Stimulated activated CD8-positive, alpha-beta memory T cell treated with anti-CD3 and anti-CD28 coated beads, Interleukin-7, amount 100 ng/mL, for 1 hour (primary cell): Measurements from ENCODE around the gene VSIG10L.

Experiments
- DNase-seq, 2 donors: peaks; one replicate each; pipeline ENCODE4 v3.0.0-alpha.2; 2020; ENCODE audit warnings: low read depth in 2 of 2

The VSIG10L gene

DNA sequence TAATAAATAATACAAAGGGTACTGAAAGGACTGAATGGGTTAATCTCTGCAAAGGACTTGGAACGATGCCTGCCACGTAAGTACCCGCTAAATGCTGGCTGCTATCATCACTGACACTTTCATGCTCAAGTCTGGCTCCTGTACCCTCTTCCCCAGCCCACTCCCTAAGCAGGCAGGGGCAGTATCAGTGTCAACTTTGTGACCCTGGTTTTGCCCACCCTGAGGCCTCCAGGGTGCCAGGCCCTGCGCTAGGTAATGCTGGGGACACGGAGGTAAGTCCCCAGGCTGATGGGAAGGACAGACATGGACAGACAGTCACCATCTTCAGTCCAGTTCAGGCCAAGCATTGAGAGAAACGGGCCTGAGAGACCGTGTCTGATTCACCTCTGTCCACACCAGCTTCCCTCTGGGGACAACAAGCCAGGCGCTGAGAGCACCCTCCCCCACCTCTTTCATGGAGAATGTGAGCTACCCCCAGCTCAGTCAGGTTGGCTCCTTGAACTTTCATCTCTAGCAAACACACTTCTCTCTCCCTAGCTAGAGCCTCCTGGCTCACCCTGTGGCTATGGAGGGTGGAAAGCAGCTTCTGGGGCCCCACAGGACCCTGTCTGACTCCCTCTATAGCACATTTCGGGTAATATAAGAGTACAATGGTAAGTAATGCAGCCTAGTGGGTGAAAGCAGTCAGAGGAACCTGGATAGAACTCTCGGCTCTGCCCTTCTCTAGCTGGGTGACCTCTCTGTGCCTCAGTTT is 23.4 kb upstream of the VSIG10L start:
- DNase-seq: no peak

DNA sequence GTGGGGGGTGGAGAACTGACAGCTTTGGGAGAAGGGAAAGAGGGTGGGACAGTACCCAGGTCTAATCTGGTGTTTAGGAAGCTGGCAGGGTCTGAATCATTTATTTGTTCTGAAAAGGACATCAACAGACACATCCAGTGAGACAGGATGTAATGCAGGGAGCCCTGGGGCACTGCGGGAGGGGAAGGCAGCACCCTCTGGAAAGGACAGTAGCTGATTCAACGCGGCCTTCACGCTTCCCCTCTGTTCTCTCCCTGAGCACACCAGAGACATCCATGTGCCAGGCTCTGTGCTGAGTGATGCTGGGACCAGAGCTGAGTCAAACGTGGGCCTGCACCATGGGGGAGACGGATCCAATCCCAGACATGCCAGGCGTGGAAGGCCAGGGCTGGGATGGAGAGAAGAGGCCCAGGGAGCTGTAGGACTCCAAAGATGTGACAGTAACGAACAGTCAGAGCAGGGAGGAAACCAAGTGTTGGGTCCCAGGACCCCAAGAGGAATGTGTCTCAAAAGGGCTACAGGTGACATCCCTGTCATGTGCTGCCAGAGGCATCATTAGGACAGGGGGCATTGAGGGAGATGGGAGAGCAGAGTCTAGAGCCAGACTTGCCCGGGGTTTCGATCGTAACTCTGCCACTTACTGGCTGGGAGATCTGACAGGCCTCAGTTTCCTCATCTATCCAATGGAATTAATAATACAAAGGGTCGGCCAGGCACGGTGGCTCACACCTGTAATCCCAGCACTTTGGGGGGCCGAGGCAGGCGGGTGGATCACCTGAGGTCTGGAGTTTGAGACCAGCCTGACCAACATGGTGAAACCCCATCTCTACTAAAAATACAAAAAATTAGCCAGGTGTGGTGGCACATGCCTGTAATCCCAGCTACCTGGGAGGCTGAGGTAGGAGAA is 22.5 kb upstream of the VSIG10L start:
- no peak for DNase-seq

DNA sequence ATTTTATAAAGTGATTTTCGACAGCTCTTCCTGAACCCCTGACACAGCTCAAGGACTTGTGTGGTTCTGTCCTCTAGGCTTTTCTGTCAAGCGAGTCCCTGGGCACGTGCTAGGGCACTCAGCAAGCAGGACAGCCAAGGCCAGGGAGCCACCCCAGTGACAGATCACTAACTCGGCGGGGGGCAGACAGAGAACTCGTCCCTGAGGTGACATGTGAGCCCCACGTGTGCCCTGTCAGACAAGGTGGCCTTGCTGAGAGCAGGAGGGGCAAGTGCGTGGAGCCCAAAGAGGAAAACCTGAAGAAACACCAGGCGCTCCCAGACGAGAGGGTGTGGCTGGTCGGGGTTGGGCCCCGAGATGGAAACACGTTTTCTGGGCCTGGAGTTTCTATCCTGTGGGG is 19.3 kb upstream of the VSIG10L start:
- DNase-seq: no peak

DNA sequence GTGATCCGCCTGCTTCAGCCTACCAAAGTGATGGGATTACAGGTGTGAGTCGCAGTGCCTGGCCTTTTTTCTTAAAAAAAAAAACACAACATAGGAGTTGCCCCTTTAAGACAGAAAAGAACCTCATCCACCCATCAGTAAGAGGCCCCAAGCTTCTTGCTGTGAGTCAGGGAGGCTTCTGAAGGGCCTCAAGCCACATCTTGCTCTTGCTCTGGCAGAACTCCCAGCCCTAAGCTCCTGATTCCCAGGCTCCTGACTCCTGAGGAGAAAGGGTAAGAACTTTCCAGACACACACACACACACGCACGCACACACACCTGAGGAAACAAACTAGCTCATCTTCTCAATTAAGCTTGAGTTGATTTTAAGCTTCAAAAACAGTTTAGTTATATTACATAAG is 17.4 kb upstream of the VSIG10L start:
- DNase-seq: no peak

DNA sequence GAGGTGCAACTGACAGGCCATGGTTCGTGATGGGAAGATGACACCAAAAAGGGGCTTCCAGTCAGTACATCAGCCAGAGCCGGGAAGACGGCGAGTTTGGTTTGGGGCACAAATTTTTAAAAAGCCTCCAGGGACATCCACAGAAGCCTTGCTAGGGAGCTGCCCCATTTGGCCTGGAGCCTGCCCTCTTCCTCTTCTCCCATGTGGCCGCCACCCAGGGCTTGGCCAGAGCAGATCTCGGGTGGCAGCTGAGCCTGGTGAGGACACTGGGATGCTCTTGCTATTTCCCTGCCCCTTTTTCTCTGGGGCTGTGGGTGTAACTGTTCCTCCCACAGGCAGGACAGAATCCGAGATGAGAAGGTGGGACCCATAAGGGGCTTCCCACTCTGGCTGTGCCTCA is 16.0 kb upstream of the VSIG10L start:
- DNase-seq: no peak

DNA sequence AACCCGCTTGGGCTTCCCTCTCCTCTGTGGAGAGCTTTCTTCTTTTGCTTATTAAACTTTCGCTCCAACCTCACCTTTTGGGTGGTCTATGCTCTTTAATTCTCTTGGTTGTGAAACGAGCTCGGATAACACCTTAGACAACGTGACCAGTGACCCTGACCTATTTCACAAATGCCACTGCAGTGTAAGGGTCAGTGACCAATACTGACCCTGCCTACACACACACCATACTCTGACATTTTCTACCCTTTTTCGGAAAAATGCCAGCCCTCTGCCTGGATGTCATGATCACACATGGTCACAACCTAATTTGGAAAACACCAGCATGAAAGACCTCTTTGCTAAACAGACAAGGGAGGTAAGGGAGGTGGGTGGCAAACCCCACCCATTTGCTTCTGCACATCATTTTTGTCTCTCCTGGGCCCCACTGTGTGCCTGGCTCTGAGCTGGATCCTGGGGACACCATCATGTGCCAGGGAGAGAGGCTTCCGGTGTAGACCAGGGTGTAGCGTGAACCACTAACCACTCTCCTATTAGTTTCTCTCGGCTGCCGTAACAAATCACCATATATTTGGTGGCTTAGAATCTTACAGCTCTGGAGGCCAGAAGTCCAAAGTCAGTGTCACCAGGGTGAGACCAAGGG is 14.3 kb upstream of the VSIG10L start:
- DNase-seq: no peak

DNA sequence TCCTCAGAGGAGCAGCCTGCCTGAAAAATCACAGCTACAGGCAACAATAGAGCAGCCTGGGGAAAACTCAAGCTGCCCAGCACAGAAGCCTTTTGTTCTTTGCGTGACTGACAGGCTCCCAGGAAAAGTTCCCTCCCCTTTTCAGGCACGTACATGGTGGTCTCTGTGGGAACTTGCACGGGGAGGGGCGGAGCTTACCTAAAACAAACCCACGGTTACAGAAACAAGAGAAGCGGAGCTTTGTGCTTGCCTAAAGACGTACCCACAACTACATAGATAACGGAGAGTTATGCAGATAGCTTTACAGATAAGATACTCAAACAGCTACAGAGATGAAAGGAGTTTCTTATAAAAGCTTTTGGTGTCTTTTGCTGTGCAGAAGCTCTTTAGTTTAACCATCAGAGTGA is 12.8 kb upstream of the VSIG10L start:
- no peak for DNase-seq

DNA sequence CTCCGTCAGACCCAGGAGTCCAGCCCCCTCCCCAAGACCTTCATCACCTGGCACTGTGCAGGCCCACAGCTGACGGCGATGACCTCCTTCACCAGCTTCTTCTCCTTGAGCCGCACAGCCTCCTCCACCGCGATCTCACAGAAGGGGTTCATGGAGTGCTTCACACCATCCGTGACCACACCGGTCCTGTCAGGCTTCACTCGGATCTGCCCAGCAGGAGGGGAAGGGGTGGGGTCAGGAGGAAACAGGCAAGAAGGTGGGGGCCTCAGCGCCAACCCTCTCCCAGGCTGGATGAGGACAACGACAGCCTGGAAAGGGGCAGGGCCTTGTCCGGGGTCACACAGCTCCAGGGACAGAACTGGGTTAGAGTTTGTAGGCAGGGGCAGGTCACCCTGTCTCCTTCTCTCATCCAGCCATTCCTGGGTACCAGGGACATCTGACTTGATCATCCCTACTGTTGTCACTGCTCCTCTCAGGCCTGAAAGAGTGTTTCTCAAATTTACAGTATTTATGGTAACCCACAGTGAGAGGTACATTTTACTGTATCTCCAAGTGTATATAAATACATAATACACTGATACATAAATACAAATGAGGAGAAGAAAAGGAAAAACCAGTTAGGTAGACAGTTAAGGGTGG is 12.3 kb upstream of the VSIG10L start:
- DNase-seq: no peak

DNA sequence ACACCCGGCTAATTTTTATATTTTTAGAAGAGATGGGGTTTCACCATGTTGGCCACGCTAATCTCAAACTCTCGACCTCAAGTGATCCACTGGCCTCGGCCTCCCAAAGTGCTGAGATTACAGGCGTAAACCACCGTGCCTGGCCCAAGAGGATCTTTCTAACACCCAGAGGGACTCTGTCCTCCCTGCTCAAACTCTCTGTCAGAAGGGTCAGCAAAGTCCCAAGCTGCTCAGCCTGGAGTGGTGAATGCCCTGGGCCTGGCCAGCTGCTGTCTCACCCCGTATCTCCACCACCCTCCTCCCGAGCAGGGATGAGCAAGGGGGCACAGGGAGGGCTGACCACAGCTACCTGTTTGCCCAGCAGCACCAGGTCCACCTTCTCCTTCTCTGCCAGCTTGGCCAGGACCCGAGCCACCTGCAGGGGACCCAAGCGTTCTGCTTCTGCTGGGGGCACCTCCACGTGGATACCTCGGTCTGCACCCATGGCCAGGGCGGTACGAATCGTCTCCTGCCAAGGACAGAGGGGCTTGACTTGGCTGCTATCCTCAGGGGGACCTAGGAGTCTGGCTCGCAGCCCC is 10.9 kb upstream of the VSIG10L start:
- no peak for DNase-seq

DNA sequence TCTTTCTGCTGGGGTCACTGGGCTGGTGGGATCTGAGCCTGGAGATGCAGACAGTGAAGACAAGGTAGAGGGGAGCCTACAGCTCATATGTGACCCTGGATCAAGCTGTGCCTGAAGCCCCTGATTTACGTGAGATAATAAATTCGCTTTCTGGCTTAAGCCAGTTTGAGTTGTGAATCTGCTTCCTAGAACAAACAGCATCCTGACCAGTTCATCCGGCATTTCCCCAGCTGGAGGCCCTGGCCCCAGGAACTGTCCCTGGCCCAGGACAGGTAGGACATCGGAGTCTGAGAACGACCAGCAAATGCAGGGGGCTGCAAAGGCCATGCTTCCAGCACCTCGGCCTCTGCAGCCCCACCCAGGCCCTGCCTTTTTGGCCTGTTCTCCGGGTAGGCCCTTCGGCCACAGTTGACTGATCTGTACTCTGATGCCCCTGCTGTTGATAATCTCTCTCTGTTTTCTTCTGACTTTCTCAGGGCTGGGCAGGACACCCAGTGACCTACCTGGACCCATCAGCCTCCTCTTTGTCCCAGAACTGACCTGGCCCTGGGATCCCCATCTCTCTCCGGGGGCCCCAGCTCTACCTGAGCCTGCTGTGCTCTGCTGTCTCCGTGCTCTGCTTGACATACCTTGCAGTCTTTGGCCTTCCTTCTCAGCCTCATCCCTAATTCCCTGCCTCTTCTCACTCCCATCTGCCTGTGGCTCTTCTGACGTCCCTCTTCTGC is 9.5 kb upstream of the VSIG10L start:
- no peak for DNase-seq

DNA sequence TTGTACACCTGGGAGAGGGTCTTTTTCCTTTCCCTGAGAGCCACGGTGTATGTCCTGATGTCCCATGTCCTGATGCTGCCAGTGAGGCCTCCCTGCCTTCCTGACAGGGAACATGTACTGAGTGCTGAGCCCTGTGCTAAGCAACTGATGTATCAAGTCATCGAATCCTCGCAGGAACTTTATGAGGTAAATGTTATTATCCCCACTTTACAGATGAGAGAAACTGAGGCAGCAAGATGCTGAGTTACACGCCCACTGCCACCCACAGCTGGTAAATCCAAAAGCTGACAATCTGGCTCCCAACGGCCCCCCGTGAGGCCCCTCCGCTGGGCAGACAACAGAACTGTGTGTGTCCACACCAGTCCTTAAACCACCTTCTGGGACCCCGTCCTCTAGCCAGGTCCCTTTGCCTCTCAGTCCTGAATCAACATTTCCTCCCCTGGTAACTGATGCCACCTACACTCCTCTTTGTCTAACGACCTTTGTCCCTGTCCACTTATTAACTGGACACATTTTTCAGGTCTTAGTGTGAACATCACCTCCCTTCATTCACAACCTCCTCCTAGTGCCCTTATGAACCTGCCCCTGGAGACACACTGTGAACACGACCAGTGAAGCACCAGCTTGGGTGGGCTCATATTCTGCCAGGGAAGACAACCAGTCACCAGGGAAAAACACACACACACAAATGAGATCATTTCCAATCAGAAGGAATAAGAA is 5.4 kb upstream of the VSIG10L start:
- no peak for DNase-seq

DNA sequence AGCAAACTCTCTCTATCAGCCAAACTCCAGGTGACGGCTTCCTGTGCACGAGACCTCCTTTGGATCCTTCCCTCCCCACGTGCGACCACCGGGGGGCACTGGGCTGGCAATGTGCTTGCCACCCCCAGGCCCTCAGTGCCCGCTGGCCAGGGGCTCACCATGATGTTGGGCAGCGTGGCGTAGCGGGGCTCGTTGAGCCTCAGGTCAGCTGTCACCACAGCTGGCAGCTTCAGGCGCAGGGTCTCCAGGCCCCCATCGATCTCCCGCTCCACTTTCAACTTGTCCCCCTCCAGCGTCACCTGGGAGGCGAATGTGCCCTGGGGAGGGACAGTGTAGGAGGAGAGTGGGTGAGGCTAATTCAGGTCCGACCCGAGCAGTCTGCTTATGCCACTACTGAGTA is 4.8 kb upstream of the VSIG10L start:
- DNase-seq: no peak

DNA sequence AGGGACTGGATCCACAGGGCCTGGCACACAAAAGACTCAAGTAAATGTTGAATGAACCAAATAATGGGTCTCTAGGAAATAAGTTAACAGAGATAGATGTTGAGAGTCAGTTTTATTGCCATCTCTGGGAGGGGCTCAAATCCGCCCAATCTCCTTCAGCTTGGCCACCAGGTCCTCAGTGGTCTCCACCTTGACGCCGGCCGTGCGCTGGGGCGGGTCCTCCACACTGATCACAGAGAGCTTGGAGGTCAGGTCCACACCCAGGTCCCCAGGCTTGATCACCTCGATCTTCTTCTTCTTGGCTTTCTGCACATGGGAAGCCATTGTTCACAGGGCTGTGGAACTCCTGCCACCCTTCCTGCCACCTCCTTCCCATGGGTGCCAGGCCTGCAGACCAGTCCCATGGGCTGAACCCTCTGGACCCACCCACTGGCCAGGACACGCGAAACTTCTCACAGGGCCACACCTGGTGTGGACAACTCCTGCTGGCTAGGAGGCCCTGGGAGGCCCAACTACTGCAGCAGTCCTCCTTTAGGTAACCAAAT is 3.2 kb upstream of the VSIG10L start:
- DNase-seq: no peak

DNA sequence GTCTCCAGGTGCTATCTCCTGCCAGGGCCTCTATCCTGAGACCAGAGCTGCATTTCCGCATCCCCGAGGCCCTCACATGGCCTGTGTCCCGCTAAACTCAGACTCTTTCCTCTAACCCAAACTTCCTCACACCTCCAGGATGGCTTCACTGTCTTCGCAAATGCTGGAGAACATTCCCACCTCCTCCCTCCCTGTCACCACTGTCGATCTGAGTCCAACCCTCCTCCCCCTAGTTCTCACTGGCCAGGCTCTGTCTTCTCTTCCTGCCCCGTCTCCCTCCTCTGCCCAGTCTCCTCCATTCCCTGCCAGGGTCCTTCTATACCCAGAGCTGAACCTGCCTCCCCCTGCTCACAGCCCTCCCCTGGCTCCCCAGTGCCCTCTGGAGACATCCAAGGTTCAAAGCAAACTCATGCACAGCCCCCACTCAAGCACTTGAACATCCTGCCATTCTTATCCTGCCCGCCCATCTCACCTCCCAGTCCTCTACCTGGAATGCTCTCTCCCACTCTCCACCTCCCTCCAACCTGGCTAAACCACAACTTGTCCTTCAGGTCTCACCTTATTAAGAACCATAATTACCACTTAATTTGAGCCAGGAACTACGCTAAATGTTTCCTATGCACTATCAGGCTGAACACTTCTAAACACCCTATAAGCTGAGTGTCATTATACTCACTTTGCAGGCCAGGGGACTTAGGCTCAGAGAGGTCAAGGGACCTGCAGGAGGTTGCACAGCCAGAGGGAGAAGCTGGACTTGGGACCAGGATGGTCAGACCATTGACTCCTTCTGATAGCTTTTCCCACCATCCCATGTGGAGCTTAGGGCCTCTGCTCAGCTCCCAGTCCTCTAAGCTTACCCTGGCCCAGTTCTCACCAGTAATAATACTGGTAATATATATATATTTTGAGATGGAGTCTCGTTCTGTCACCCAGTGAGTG is 961 bp upstream of the VSIG10L start:
- no peak for DNase-seq

DNA sequence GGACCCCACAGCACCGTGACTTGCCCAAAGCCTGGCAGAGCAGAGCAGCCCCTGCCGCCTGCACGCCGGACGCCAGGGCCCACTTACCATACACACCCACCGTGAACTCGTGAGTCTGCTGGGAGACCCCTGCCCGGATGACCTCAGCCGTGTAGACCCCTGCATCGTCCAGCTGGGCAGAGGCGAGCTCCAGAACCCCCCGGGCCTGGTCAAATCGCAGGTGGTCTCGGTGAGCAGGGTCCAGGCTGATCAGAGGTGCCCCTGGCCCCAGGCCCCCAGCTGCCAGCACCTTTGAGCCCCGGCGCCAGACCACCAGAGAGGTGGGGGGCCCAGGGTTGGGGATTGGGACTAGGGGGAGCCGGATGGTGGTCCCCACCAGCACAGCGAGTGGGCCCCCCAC is 873 bp downstream of the VSIG10L start:
- no peak for DNase-seq

DNA sequence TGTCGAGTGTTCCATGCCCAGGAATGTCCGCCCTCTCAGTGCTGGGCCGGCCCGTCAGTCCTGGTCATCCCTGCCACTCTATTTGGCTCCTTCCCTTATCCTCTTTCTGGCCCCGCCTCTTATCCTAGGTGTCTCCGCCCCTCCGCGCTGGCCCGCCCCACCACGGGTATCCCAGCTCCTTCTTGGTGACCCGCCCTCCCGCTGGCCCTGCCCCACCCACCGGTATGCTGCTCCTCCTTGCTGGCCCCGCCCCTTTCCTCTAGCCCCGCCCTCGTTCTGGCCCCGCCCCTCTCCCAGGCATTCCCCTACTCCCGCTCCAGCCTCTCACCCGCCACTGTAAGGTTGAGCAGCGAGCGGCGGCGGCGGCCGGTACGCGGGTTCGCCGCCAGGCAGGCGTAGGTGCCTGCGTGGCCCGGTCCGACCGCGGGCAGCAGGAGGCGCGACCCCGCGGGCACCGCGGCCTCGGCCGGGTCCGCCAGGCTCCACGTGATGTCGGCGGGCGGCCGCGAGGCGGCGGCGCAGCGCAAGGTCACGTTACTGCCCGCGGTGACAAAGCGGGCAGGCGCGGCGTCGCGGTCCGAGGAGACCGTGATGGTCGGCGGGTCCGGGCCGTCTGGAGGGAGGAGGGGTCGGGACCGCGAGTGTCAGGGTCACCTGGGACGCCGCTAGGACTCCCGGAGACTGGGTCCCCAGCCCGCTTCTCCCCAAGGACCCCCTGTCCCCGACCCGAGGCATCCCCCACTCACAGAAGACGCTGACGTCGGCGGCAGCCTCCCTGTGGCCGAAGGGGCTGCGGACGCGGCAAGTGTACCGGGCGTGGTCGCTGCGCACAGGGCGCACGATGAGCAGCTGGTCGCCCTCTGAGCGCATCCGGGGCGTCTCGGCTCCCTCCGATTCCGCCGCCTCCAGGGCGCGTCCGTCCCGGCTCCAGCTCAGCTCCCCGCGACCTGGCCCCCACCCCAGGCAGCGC is 2.0 kb downstream of the VSIG10L start:
- peak; percentile 69 to 80 for DNase-seq

DNA sequence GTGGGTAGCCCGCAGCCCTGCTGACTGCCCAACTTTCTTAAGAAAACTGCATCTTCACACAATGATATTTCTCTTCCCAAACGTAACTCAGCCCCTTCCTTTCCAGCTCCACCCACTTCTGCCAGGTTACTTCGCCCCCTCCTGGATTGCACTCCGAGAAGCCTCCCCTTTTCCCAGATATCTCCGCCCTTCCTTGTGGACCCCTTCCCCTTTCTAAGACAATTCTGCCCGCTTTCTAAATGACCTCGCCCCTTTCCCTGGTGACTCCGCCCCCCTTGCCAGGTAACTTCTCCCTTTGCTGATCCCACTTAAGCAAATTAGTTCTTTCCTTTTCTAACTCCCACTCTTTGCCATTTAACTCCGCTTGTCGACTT is 2.6 kb downstream of the VSIG10L start:
- DNase-seq: no peak
